Peyer's patch (tissue), 4 donors: ENCODE data around the gene SEC14L2. TPM values are rescaled to one million over a fixed set of nuclear protein-coding genes. Genes with fewer than 3 reads are reported as not detected.
"Not testable (repeated sequence)": the region's sequence is repeated elsewhere in the genome, so short reads cannot be mapped to it uniquely, and the experiment has no call there.

ENCODE experiments used
- DNase-seq, 3 donors: peaks; one replicate each; pipeline ENCODE4 v3.0.0-alpha.2; 2017 to 2019
- H3K27ac ChIP-seq, 4 donors: fragments of 200-600 bp; sonication (generic); one replicate each; pipeline ENCODE4 v1.5.1; 2016 to 2019
- H3K27me3 ChIP-seq, 2 donors: fragments of 200-600 bp; sonication (generic); one replicate each; pipeline ENCODE4 v1.5.1; 2019
- H3K36me3 ChIP-seq, 3 donors: fragments of 200-600 bp; sonication (generic); one replicate each; pipeline ENCODE4 v1.5.1; 2016 to 2019
- H3K4me1 ChIP-seq, 4 donors: fragments of 200-600 bp; sonication (generic); one replicate each; pipeline ENCODE4 v1.5.1; 2016 to 2019
- H3K4me3 ChIP-seq, 4 donors: fragments of 200-600 bp; sonication (generic); 1 replicate in 3 of 4; 2 replicates in 1 of 4; pipeline ENCODE4 v1.5.1; 2016 to 2019; ENCODE audit warnings: mild to moderate bottlenecking in 1 of 4
- H3K9me3 ChIP-seq, 4 donors: fragments of 200-600 bp; sonication (generic); one replicate each; pipeline ENCODE4 v1.5.1; 2016 to 2019; ENCODE audit warnings: mild to moderate bottlenecking in 1 of 4
- CTCF ChIP-seq, 6 experiments: fragments of 450-650 bp in 4 of 6; fragments of 200-600 bp in 2 of 6; sonication (generic) in 1 of 6; IDR thresholded peaks; one replicate each; pipeline ENCODE4 v1.5.1; 2017 to 2019; ENCODE audit warnings: antibody characterized with exemption in 6 of 6, mild to moderate bottlenecking in 3 of 6, moderate library complexity in 1 of 6
- POLR2A ChIP-seq, 2 donors: fragments of 450-650 bp; IDR thresholded peaks; one replicate each; pipeline ENCODE4 v1.5.1; 2017; ENCODE audit warnings: antibody characterized with exemption in 2 of 2, mild to moderate bottlenecking in 2 of 2, moderate library complexity in 2 of 2
- total RNA-seq, 4 donors: library from RNA; depleted of rRNA; stranded (reverse); fragments of >200 nt; gene quantifications; one replicate each; pipeline ENCODE4 v1.1.0, GENCODE V29; 2016

Gene SEC14L2
- total RNA-seq, 4 donors from 2014 or later, result 3.3 to 53.6 (median 34.6) TPM

- TF ChIP-seq POLR2A (IDR thresholded peaks at IDR 0.05) (no peak), CTCF (IDR thresholded peaks at IDR 0.05) (no peak)
- H3K27me3 ChIP-seq, result no peaks in the 10 kb centered on the region
- H3K27ac ChIP-seq, result peak overlapping the region; percentile 51 to 77 (median 69)
- H3K4me1 ChIP-seq, result peaks cover 0 to 35% (median 10%) of the 10 kb centered on the region in 4 donors
- peaks cover 0 to 7% (median 0%) of the 10 kb centered on the region in 3 donors for H3K36me3 ChIP-seq
- H3K9me3 ChIP-seq, result no peaks in the 10 kb centered on the region
- no peak for DNase-seq
- peak overlapping the region; percentile 53 to 86 (median 77) for H3K4me3 ChIP-seq
These were observed 1.1 kb downstream of the SEC14L2 start for GRCh38 chr22:30397656-30398635.

GRCh38 chr22:30398685-30399680, 2.2 kb downstream of the SEC14L2 start:
- H3K27ac ChIP-seq, result no peak overlapping the region
- no peaks in the 10 kb centered on the region for H3K9me3 ChIP-seq
- DNase-seq, result no peak
- H3K4me1 ChIP-seq, result peaks cover 0 to 35% (median 10%) of the 10 kb centered on the region in 4 donors
- no peaks in the 10 kb centered on the region for H3K27me3 ChIP-seq
- TF ChIP-seq POLR2A (IDR thresholded peaks at IDR 0.05), result no peak
- TF ChIP-seq CTCF (IDR thresholded peaks at IDR 0.05), result no peak
- H3K4me3 ChIP-seq, result peak overlapping the region in 2 of 4 donors; percentile 86
- peaks cover 0 to 10% (median 0%) of the 10 kb centered on the region in 3 donors for H3K36me3 ChIP-seq

- TF ChIP-seq POLR2A (IDR thresholded peaks at IDR 0.05) (no peak), CTCF (IDR thresholded peaks at IDR 0.05) (no peak)
- Histone ChIP-seq H3K9me3 (no peaks in the 10 kb centered on the region), H3K4me1 (peaks cover 0 to 38% (median 10%) of the 10 kb centered on the region in 4 donors), H3K27me3 (no peaks in the 10 kb centered on the region), H3K36me3 (peaks cover 0 to 10% (median 0%) of the 10 kb centered on the region in 3 donors), H3K4me3 (no peak overlapping the region), H3K27ac (no peak overlapping the region)
- DNase-seq, result no peak
These were observed 2.9 kb downstream of the SEC14L2 start for GRCh38 chr22:30399718-30400117.

GRCh38 chr22:30400159-30400558, 3.3 kb downstream of the SEC14L2 start:
- Histone ChIP-seq H3K27me3 (no peaks in the 10 kb centered on the region), H3K36me3 (peaks cover 0 to 10% (median 0%) of the 10 kb centered on the region in 3 donors), H3K27ac (no peak overlapping the region), H3K4me1 (peaks cover 0 to 38% (median 10%) of the 10 kb centered on the region in 4 donors), H3K4me3 (no peak overlapping the region), H3K9me3 (no peaks in the 10 kb centered on the region)
- no peak for TF ChIP-seq POLR2A (IDR thresholded peaks at IDR 0.05)
- no peak for TF ChIP-seq CTCF (IDR thresholded peaks at IDR 0.05)
- no peak for DNase-seq

- not testable (repeated sequence) for H3K27me3 ChIP-seq, H3K36me3 ChIP-seq, H3K9me3 ChIP-seq, DNase-seq, H3K27ac ChIP-seq, H3K4me3 ChIP-seq
- H3K4me1 ChIP-seq, result peaks cover 0 to 38% (median 10%) of the 10 kb centered on the region in 4 donors
These were observed 4.2 kb downstream of the SEC14L2 start for GRCh38 chr22:30401024-30401423.
